ENCODE results near the gene GCN1. TPM values are rescaled to one million over a fixed set of nuclear protein-coding genes. Genes with fewer than 3 reads are reported as not detected.
"Not testable (repeated sequence)": the region's sequence is repeated elsewhere in the genome, so short reads cannot be mapped to it uniquely, and the experiment has no call there.

GCN1 gene
- total RNA-seq, 1 donor from 2014 or later = 36.0 TPM

GRCh38 chr12:120240495-120240833 is 45.9 kb upstream of the GCN1 start:
- H3K4me1 ChIP-seq = peaks cover 100% of the 10 kb centered on the region
- H3K27ac ChIP-seq (replicated peaks) = peak overlapping the region; percentile 96
- intact Hi-C loops (cut with micrococcal nuclease) = no loop called here
- H3K36me3 ChIP-seq = no peaks in the 10 kb centered on the region
- no peaks in the 10 kb centered on the region for H3K9me3 ChIP-seq (replicated peaks)
- H3K27me3 ChIP-seq (ENCODE audit: low read depth) = no peaks in the 10 kb centered on the region
- no peak for DNase-seq
- TF ChIP-seq, protein P1, sequence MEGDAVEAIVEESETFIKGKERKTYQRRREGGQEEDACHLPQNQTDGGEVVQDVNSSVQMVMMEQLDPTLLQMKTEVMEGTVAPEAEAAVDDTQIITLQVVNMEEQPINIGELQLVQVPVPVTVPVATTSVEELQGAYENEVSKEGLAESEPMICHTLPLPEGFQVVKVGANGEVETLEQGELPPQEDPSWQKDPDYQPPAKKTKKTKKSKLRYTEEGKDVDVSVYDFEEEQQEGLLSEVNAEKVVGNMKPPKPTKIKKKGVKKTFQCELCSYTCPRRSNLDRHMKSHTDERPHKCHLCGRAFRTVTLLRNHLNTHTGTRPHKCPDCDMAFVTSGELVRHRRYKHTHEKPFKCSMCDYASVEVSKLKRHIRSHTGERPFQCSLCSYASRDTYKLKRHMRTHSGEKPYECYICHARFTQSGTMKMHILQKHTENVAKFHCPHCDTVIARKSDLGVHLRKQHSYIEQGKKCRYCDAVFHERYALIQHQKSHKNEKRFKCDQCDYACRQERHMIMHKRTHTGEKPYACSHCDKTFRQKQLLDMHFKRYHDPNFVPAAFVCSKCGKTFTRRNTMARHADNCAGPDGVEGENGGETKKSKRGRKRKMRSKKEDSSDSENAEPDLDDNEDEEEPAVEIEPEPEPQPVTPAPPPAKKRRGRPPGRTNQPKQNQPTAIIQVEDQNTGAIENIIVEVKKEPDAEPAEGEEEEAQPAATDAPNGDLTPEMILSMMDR (IDR thresholded peaks at IDR 0.05; ENCODE audit: borderline replicate concordance) = no peak
- peak overlapping the region; percentile 40 for H3K4me3 ChIP-seq

- intact Hi-C loops (cut with micrococcal nuclease) = no loop called here
- Histone ChIP-seq H3K9me3 (replicated peaks) (no peaks in the 10 kb centered on the region), H3K36me3 (no peaks in the 10 kb centered on the region), H3K27ac (replicated peaks) (peak overlapping the region; percentile 96), H3K27me3 (ENCODE audit: low read depth) (no peaks in the 10 kb centered on the region), H3K4me3 (peak overlapping the region; percentile 40), H3K4me1 (peaks cover 100% of the 10 kb centered on the region)
- DNase-seq = no peak
- TF ChIP-seq, protein P1 (IDR thresholded peaks at IDR 0.05; ENCODE audit: borderline replicate concordance) = no peak
Measured at GRCh38 chr12:120239776-120240494, 45.4 kb upstream of the GCN1 start.

DNA sequence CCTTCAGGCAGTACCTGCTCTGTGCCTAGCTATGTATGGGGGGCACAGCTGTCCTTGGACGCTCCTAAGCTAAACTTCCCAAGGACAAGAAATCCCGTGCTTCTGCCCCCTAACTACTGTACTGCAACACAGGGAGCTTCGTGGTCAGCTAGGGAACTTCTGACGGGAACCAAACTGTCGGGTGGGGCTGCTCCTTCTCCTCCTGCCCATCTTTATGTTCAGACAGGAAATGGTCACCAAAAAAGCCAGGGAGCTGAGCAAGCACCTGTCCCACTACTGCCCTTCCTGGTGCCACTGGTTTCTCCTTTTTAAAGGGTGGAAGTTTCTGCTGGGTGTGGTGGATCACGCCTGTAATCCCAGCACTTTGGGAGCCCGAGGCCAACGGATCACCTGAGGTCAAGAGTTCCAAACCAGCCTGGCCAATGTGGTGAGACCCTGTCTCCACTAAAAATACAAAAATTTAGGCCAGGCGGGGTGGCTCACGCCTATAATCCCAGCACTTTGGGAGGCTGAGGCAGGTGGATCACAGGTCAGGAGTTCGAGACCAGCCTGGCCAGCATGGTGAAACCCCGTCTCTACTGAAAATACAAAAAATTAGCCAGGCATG is 44.4 kb upstream of the GCN1 start:
- DNase-seq = no peak
- intact Hi-C loops (cut with micrococcal nuclease) = no loop called here
- Histone ChIP-seq H3K4me1 (peaks cover 100% of the 10 kb centered on the region), H3K27ac (replicated peaks) (peak overlapping the region; percentile 96), H3K27me3 (ENCODE audit: low read depth) (no peaks in the 10 kb centered on the region), H3K36me3 (no peaks in the 10 kb centered on the region), H3K9me3 (replicated peaks) (no peaks in the 10 kb centered on the region), H3K4me3 (no peak overlapping the region)
- TF ChIP-seq, protein P1 (IDR thresholded peaks at IDR 0.05; ENCODE audit: borderline replicate concordance) = no peak

DNA sequence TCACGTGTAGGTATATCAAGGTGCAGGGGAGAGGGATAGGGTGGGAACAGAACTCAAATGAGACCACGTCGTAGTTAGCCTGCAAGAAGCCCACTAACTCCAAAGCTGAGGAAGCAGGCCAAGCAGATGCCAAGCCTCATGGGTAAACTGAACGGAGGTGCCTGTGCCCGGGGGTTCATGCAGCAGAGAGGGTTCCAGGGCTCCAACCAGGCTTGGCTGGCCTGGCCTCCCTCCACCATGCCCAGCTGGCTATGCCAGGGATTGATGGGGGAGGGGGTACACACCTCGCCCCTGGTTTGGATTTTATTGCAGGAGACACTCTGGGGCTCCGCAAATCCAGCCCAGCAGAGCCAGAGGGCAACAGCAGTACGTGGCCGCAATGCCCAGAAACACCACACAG is 43.7 kb upstream of the GCN1 start:
- H3K27ac ChIP-seq (replicated peaks) = peak overlapping the region; percentile 96

GRCh38 chr12:120237360-120238171 is 43.1 kb upstream of the GCN1 start:
- DNase-seq = peak; percentile 76
- Histone ChIP-seq H3K36me3 (no peaks in the 10 kb centered on the region), H3K9me3 (replicated peaks) (no peaks in the 10 kb centered on the region), H3K4me1 (peaks cover 100% of the 10 kb centered on the region), H3K27ac (replicated peaks) (peak overlapping the region; percentile 96), H3K4me3 (peak overlapping the region; percentile 29), H3K27me3 (ENCODE audit: low read depth) (no peaks in the 10 kb centered on the region)
- intact Hi-C loops (cut with micrococcal nuclease) = no loop called here
- TF ChIP-seq, protein P1 (IDR thresholded peaks at IDR 0.05; ENCODE audit: borderline replicate concordance) = no peak

More for the DNA sequence above, 43.7 kb upstream of the GCN1 start:
- no peak for DNase-seq
- Histone ChIP-seq H3K36me3 (no peaks in the 10 kb centered on the region), H3K4me3 (peak overlapping the region; percentile 29), H3K9me3 (replicated peaks) (no peaks in the 10 kb centered on the region), H3K27me3 (ENCODE audit: low read depth) (no peaks in the 10 kb centered on the region), H3K4me1 (peaks cover 100% of the 10 kb centered on the region)
- TF ChIP-seq, protein P1 (IDR thresholded peaks at IDR 0.05; ENCODE audit: borderline replicate concordance) = no peak
- intact Hi-C loops (cut with micrococcal nuclease) = no loop called here

DNA sequence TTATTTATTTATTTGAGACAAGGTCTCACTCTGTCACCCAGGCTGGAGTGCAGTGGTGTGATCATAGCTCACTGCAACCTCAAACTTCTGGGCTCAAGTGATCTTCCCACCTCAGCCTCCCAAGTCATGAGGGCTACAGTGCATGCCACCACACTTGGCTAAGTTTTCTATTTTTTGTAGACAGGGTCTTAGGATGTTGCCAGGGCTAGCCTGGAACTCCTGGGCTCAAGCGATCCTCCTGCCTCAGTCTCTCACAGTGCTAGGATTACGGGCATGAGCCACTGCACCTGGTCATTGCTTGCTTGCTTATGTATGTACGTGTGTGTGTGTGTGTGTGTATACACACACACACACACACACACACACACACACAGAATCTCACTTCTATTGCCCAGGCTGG is 42.3 kb upstream of the GCN1 start:
- intact Hi-C loops (cut with micrococcal nuclease); H3K9me3 ChIP-seq (replicated peaks); H3K27me3 ChIP-seq (ENCODE audit: low read depth); H3K36me3 ChIP-seq; DNase-seq; H3K4me3 ChIP-seq: not testable (repeated sequence)
- Histone ChIP-seq H3K4me1 (peaks cover 100% of the 10 kb centered on the region), H3K27ac (replicated peaks) (peak overlapping the region; percentile 96)
